Adrenal gland (tissue), 12 donors: ENCODE data around the gene ZNF2. TPM values are rescaled to one million over a fixed set of nuclear protein-coding genes. Genes with fewer than 3 reads are reported as not detected.
"Not testable (repeated sequence)": the region's sequence is repeated elsewhere in the genome, so short reads cannot be mapped to it uniquely, and the experiment has no call there.

Experiments used
- DNase-seq, 7 donors: peaks; one replicate each; pipeline ENCODE4 v3.0.0-alpha.2; 2019 to 2020
- H3K27ac ChIP-seq, 5 donors: fragments of 200-600 bp; sonication (generic) in 4 of 5; 1 replicate in 3 of 5; 2 replicates in 2 of 5; pipeline versions ENCODE4 v1.5.1 to v1.8.0; 2016 to 2020; ENCODE audit warnings: mild to moderate bottlenecking in 1 of 5
- H3K27me3 ChIP-seq: fragments of 200-600 bp; 2 replicates; pipeline ENCODE4 v1.8.0; 2021
- H3K36me3 ChIP-seq, 2 donors: fragments of 200-600 bp; replicated peaks in 1 of 2; 1 replicate in 1 of 2; 2 replicates in 1 of 2; pipeline versions ENCODE4 v1.5.1 to v1.8.0; 2018 to 2022
- H3K4me1 ChIP-seq, 2 donors: fragments of 200-600 bp; replicated peaks in 1 of 2; 1 replicate in 1 of 2; 2 replicates in 1 of 2; pipeline versions ENCODE4 v1.5.1 to v1.8.0; 2018 to 2021
- H3K4me3 ChIP-seq, 4 donors: fragments of 200-600 bp; sonication (generic) in 3 of 4; one replicate each; pipeline ENCODE4 v1.5.1; 2016 to 2018
- H3K9me3 ChIP-seq, 3 donors: fragments of 200-600 bp; sonication (generic) in 1 of 3; replicated peaks in 1 of 3; 1 replicate in 2 of 3; 2 replicates in 1 of 3; pipeline versions ENCODE4 v1.5.1 to v1.8.0; 2016 to 2021
- CTCF ChIP-seq, 6 experiments: fragments of 450-650 bp in 4 of 6; fragments of 200-600 bp in 2 of 6; sonication (generic) in 1 of 6; IDR thresholded peaks; 1 replicate in 5 of 6; 2 replicates in 1 of 6; pipeline versions ENCODE4 v1.5.1 to v1.8.0; 2016 to 2021; ENCODE audit warnings: antibody characterized with exemption in 6 of 6, mild to moderate bottlenecking in 2 of 6, moderate library complexity in 1 of 6
- POLR2A ChIP-seq, 2 donors: fragments of 450-650 bp; IDR thresholded peaks; one replicate each; pipeline ENCODE4 v1.6.1; 2017; ENCODE audit warnings: antibody characterized with exemption in 2 of 2, mild to moderate bottlenecking in 2 of 2, moderate library complexity in 1 of 2
- WGBS, 4 donors: extraction: QIAGEN DNeasy Blood & Tissue Kit in 2 of 4; methylation state at CpG; one replicate each; pipeline versions ENCODE4 v1.1.5 to v1.1.7; 2013 to 2017; 5-methylcytosine and 5-hydroxymethylcytosine counted together
- intact Hi-C, 2 donors: fragments of 100-400 bp; cut with DNase I; formaldehyde crosslinking; loops; one replicate each; pipeline versions ENCODE4 v1.14.1 to v1.15.0; 2022 to 2023
- polyA plus RNA-seq, 3 donors: library from polyadenylated mRNA; stranded (reverse); fragments of 200-250 nt in 2 of 3; fragments of 350-450 nt in 1 of 3; fragmentation: Illumina TruSeq in 1 of 3; extraction: RNeasy Lipid Tissue Mini Kit (QIAGEN cat#74804) in 1 of 3; gene quantifications; one replicate each; pipeline ENCODE4 v1.2.3, GENCODE V29; 2013 to 2014
- total RNA-seq, 9 donors: library from RNA; depleted of rRNA in 4 of 9; stranded (reverse); fragments of >200 nt in 4 of 9; fragments of 120-200 nt in 1 of 9; fragmentation: NEBNext Ultra II Directional in 1 of 9; extraction: Animal tissue kit (Norgen Biotek cat#: 25700) in 1 of 9; gene quantifications; one replicate each; pipeline versions ENCODE4 v1.1.0 to v1.2.4, GENCODE V29; 2013 to 2023
- donor health status: healthy with polysubstance abuse.
- donor health status: Bipolar disorder and iron deficiency.
- donor health status: DM: yes; HTN: yes; CAD: no.
- donor health status: DM: no; HTN: no; CAD: no.
- donor health status: DM: no; HTN: no; CAD: no.
- donor health status: DM: yes; HTN: yes; CAD: no.

The ZNF2 gene
- total and polyA plus RNA-seq, 12 donors, result 1.8 to 9.3 (median 5.2) TPM

- Histone ChIP-seq H3K4me1 (no peaks in the 10 kb centered on the region), H3K27ac (no peak overlapping the region), H3K27me3 (no peaks in the 10 kb centered on the region), H3K36me3 (peaks cover 0 to 21% of the 10 kb centered on the region in 2 donors), H3K9me3 (peaks cover 0 to 11% (median 0%) of the 10 kb centered on the region in 3 donors), H3K4me3 (no peak overlapping the region)
- TF ChIP-seq POLR2A (IDR thresholded peaks at IDR 0.05), result no peak
- TF ChIP-seq CTCF (IDR thresholded peaks at IDR 0.05), result no peak
- DNase-seq, result no peak
- WGBS, 4 donors, result 97 to 98% (median 98%) methylated on average over 18 of the region's 18 CpGs
- intact Hi-C loops, result no loop called here
These were observed 16.2 kb downstream of the ZNF2 start for GRCh38 chr2:95181774-95182173.

- intact Hi-C loops, result no loop called here
- Histone ChIP-seq H3K36me3 (peaks cover 0 to 16% of the 10 kb centered on the region in 2 donors), H3K27ac (no peak overlapping the region), H3K27me3 (no peaks in the 10 kb centered on the region), H3K4me1 (no peaks in the 10 kb centered on the region), H3K4me3 (no peak overlapping the region), H3K9me3 (peaks cover 0 to 11% (median 0%) of the 10 kb centered on the region in 3 donors)
- WGBS, 4 donors, result 93 to 100% (median 97%) methylated on average over 3 of the region's 3 CpGs
- TF ChIP-seq CTCF (IDR thresholded peaks at IDR 0.05) (no peak), POLR2A (IDR thresholded peaks at IDR 0.05) (no peak)
- no peak for DNase-seq
These were observed 19.6 kb downstream of the ZNF2 start for GRCh38 chr2:95185197-95185596.

- Histone ChIP-seq H3K4me3 (no peak overlapping the region), H3K4me1 (no peaks in the 10 kb centered on the region), H3K27me3 (no peaks in the 10 kb centered on the region), H3K27ac (no peak overlapping the region), H3K9me3 (peaks cover 0 to 9% (median 0%) of the 10 kb centered on the region in 3 donors), H3K36me3 (peaks cover 0 to 10% of the 10 kb centered on the region in 2 donors)
- intact Hi-C loops, result no loop called here
- TF ChIP-seq POLR2A (IDR thresholded peaks at IDR 0.05), result no peak
- no peak for TF ChIP-seq CTCF (IDR thresholded peaks at IDR 0.05)
- 47 to 63% (median 55%) methylated on average over 2 of the region's 2 CpGs for WGBS, 4 donors
- no peak for DNase-seq
These were observed 20.4 kb downstream of the ZNF2 start for GRCh38 chr2:95185973-95186372.

GRCh38 chr2:95192956-95193355 lies 27.3 kb downstream of the ZNF2 start:
- intact Hi-C loops, H3K4me3 ChIP-seq, H3K9me3 ChIP-seq, H3K36me3 ChIP-seq, H3K27ac ChIP-seq, H3K4me1 ChIP-seq, H3K27me3 ChIP-seq: not testable (repeated sequence)
- WGBS, 4 donors, result 5 to 71% (median 20%) methylated on average over 4 to 15 of the region's 15 CpGs
- peak; percentile 29 to 57 (median 45) for TF ChIP-seq CTCF (IDR thresholded peaks at IDR 0.05)
- DNase-seq, result peak; percentile 26 to 85 (median 57)
